Subcutaneous adipose tissue (tissue), 4 donors: ENCODE data around the gene SND1. TPM values are rescaled to one million over a fixed set of nuclear protein-coding genes. Genes with fewer than 3 reads are reported as not detected.

ENCODE experiments used
- total RNA-seq, 4 donors: library from RNA; depleted of rRNA; stranded (reverse); fragments of >200 nt; gene quantifications; one replicate each; pipeline ENCODE4 v1.1.0, GENCODE V29; 2016
- TF ChIP-seq, protein P1 (sequence below): fragments of 450-650 bp; IDR thresholded peaks from one replicate; pipeline ENCODE4 v1.5.1; 2016; ENCODE audit warnings: low read depth, mild to moderate bottlenecking, control low read depth, antibody characterized with exemption, moderate library complexity

The SND1 gene
- total RNA-seq, 4 donors from 2014 or later, result 73.9 to 98.3 (median 88.9) TPM

DNA sequence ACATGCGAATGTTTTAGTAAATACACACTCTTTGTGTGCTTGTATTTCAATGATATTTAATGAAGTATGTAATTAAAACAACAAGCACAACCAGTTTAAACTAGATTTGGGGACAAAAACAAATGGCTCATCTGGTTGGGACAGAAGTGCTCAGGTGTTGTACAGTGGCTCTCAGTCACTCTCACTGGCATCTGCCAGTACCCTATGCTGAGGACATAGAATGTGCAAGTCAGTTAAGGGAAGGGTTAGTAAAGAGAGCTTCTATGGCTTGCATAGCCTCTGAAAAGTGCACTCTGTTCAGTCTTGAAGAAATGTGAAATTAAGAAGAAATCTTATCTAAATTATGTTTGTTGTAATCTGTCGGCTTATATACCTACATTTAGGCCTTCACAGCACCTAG, 196.2 kb downstream of the SND1 start:
- TF ChIP-seq, protein P1, sequence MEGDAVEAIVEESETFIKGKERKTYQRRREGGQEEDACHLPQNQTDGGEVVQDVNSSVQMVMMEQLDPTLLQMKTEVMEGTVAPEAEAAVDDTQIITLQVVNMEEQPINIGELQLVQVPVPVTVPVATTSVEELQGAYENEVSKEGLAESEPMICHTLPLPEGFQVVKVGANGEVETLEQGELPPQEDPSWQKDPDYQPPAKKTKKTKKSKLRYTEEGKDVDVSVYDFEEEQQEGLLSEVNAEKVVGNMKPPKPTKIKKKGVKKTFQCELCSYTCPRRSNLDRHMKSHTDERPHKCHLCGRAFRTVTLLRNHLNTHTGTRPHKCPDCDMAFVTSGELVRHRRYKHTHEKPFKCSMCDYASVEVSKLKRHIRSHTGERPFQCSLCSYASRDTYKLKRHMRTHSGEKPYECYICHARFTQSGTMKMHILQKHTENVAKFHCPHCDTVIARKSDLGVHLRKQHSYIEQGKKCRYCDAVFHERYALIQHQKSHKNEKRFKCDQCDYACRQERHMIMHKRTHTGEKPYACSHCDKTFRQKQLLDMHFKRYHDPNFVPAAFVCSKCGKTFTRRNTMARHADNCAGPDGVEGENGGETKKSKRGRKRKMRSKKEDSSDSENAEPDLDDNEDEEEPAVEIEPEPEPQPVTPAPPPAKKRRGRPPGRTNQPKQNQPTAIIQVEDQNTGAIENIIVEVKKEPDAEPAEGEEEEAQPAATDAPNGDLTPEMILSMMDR, result no peak

DNA sequence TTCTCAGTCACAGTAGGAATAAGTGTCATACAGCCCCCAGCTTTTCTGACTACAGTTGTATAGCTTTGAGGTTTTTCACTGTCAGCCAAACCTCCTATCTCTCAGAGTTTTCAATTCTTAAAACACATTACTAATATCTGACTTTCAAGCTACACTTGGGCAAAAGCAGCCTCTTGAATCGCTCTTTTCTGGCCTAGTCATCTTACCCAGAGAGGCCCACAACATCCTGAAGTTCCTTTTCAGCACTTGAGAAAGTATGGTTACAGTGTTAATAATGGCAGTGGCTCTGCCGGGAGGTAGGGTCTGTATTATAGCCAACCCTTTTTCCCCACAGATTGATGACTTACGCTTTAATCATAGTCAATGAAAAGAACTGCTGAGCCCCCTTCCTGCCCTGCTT, 198.2 kb downstream of the SND1 start:
- TF ChIP-seq, protein P1, result no peak

DNA sequence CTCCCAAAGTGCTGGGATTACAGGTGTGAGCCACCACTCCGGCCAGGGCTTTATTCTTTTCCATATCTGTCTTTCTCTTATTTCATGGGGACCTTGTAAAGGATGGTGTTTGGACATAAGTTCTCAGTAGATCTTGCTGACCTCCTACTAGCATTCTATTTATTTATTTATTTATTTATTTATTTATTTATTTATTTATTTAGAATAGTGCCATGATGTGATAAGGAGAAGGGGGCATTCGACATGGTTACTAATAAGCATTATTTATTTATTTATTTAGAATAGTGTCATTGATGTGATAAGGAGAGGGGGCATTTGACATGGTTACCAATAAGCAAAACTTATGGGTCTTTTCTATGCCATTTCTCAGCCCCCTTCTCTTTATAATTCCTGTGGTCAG, 202.4 kb downstream of the SND1 start:
- TF ChIP-seq, protein P1, result no peak

DNA sequence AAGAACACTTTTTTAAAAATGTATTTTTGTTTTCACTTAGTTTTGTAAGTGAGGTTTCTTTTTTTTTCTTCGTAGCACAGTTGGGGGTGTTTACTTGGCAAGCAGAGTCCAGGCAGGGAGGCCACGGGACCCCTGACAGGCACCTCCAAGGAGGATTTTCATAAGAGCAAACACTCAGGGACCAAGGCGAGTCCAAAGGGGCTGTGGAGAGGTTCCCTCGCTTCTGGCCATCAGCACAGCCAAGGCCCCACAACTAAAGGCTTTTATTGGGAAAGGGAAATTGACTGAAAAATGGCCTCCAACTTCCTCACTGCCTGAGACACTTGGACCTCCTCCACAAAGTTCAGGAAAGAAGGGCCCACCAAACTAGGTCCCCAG, 205.5 kb downstream of the SND1 start:
- TF ChIP-seq, protein P1, result no peak

DNA sequence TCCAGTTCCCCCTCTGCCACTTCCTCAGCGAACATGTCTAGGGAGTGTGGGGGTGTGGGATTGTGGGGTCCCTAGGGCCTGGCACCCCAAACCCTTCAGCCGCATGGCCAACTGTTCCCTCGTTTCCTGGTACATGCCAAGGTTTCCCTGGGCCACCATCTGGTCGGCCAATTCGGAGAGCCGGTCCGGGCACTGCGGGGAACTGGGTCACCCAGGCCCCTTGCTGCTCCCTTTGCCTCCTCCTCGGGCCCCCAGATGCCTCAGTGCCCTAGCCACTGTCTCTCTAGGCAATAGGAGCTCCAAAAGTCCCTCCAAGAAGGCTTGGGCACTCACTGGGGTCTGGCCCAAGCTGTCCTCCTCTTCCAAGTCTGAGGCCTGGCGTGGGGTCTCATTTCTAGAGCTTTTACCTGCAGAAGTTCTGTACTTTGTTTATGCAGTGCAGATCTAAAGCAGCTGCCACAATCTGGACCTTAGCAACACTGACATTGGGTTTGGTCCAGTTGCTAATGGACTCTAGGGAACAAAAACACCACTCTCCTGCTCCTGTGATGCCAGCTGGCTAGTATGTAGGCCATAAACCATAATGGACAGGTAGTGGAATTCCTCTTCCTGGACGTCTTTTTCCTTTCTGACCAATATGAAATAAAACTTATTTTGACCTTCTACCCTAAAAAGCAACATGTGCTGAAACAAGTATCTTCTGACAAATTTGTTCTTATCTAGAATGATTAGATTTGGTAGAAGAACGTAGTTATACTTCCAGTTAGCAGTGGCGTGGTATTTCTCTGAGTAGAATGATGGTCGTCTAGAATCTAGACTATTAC, 206.3 kb downstream of the SND1 start:
- TF ChIP-seq, protein P1, result no peak

DNA sequence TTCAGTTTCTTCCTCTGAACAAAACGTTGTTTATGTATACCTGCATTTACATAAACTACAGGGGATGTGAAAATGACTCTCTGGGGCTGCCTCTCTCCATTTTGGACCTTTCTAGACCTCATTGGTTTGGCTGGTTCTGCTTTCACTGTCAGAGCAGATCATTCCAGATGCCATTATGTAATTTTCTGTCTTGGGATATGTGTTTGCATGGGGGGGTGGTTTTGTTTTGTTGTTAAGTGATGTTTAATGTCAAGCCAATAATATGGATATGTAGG, 206.9 kb downstream of the SND1 start:
- TF ChIP-seq, protein P1, result no peak

DNA sequence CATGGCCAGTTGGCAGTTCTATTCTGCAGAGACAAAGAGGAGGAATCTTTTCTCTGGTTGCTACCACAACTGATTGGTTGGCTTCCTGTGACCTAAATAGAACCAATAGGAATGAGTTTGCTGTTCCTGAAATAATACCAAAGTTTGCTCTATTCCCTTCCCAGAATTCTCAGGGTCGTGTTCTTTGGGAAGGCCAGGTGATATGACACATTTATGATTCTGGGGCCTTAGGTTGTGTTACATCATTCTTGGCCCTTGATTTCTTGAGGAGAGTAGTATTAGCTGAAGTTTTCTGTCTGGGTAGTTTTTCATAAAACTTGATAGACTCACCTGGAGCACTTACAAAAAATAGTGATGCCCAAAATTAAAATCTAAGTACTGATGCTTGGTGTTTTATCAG, 207.3 kb downstream of the SND1 start:
- TF ChIP-seq, protein P1, result no peak
